NCI-H146 (cell line): Measurements from ENCODE around the gene RFX2.
A peak's percentile ranks its signal among the peaks of the same experiment; 100 is the strongest.
"Not testable (repeated sequence)": the region's sequence is repeated elsewhere in the genome, so short reads cannot be mapped to it uniquely, and the experiment has no call there.

ENCODE experiments used
- DNase-seq: peaks from one replicate; lab custom pipeline; 2025; lab: John Stamatoyannopoulos, UW

Gene RFX2

DNA sequence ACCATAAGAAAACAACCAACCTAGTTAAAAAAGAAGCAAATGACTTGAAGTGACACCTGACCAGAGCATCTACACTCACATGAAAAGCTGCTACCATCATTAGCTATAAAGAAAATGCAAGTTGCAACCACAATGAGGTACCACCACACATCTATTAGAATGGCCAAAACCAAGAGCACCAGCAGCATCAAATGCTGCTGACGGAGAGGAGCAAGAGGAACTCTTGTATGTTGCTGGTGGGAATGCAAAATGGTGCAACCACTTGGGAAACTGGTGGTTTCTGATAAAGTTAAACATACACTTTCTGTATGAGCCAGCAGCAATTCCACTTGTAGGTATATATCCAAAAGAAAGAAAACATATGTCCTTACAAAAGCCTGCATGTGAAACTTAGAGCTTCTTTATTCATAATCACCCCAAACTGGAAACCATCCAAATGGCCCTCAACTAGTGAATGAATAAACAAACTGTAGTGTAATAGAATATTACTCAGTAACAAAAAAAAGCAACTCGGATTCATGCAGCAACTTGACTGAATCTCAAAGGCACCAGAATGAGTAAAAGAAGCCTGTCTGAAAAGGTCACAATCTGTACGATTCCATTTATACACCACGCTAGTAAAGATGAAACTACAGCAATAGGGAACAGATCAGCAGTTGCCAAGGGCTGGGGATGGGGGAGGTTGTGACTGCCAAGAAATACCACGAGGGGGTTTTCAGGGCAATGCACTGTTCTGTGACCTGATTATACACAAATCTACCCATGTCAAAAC, 71.5 kb downstream of the RFX2 start:
- no peak for DNase-seq

DNA sequence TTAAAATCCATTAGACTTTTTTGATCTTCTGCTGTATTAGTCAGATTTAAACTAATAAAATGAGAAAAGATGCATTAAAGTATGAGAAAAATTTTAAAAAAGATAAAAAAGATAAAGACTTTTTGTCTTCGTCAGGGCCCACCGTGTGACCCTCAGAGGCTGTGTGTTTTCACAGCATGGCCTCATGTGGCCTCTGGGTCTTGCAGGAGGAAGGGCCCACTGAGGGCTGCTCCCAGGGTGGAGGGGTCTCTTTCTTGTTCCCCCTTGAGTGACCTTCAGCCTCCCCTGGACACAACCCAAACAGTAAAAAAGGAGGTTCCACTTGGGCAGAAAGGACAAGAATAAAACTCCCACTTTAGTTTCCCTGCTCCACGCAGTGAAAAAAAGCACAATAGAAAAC, 75.3 kb downstream of the RFX2 start:
- DNase-seq: no peak

DNA sequence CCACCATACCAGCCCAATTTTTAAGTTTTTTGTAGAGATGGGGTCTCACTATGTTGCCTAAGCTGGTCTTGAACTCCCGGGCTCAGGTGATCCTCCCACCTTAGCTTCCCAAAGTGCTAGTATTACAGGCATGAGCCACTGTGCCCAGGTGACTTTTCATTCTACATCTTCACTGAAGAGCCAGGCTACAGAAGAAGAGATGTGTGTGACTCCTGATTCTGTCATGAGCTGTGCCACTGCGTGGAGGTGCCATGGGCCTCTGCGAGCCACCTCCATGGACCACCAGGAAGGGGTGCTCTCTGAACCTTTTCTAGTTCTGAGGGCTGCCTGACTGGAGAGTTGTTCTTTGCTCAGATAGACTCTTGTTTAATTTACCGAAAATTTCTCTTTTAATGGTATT, 75.8 kb downstream of the RFX2 start:
- DNase-seq: no peak

DNA sequence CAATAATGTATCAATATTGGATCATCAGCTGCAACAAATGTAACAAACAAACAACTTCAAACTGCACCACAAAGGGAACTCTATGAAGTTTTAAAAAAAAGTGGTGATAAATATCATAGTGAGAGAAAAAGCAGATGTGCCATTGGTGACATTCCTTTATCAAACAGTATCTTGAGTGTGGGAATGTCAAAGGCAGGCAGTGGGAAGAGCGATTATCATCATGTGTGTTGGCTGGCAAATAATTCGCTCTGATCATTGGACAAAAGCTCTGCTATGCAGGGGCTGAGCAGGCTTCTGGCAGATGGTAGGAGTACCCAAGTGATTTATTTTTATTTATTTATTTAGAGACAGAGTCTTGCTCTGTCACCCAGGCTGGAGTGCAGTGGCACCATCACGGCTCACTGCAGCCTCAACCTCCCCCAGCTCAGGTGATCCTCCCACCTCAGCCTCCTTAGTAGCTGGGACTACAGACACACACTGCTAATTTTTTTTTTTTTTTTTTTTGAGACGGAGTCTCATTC, 76.5 kb downstream of the RFX2 start:
- no peak for DNase-seq

DNA sequence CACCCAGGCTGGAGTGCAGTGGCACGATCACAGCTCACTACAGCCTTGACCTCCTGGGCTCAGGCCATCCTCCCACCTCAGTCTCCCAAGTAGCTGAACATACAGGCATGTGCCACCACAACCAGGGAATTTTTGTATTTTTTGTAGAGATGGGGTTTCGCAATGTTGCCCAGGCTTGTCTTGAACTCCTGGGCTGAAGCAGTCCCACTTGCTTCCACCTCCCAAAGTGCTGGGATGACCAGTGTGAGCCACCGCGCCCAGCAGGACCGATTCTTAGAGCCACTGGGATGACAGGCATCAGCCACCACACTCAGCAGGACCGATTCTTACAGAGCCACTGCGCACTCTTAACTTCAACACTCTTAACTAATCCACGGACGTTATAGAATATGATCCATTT, 77.5 kb downstream of the RFX2 start:
- DNase-seq: no peak

DNA sequence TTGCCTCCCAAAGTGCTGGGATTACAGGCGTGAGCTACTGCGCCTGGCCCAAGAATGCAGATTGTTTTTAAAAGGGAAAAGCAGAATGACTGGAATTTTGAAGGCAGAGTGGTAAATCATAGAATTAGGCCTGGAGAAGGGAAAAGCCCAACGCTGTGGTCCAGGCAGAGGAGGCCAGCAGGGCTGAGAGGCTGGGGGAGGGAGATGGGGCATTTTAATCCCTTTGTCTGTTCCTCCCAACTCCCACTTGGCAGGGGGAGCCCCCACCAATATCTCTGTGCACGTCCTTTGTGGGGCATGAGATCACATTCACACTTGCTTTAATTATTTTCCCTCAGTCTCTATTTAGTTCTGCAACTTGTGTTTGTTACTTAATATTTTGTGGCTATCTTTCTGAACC, 77.9 kb downstream of the RFX2 start:
- DNase-seq: no peak

DNA sequence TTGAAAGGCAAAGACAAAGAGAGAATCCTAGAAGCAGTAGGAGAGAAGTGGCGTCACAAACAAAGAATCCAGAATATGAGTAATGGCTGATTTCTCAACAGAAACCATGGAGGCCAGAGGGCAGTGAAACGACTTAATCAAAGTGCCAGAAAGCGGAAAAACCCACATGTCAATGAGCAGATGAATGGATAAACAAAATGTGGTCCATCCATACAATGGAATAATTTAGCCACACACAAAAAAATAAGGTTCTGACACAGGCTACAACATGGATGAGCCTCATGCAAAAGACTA, 80.1 kb downstream of the RFX2 start:
- no peak for DNase-seq

DNA sequence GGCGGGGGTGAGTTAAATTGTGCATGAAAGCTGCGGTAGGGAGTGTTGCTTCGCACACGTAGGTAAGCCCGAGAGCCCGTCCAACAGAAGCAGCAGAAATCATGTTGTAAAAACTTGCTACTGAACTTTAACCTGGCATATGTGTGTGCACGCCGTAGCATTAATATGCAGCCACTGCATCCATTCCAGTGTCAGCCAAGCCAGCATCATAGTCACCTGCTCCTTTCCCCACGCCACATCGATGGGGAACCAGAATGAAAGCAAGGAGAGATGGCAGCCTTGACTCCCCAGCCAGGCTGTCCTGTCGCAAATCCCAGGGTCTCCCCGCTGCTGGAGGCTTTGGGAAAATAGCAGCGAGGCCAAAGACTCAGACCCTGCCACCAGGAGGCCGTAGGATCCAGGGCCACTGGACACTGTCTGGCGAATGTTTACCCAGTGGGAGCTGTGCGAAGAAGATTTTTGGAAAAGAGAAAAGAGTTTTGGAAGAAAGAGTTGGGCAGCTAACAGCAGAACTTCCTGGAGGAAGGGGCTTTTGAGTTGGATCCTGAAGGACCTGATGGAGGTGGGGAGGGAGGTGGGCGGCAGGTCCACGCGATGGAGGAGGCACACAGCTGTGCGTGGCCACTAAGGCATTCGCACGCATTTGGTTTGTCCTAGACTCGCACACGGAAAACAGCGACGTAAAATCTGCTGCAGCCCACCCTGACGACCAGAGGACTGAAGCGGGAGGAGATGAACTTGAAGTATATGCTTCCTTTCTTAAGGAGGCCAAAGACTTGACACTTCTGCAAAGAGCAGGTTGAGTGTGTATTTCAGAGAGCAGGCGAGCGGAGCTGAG, 83.7 kb downstream of the RFX2 start:
- DNase-seq: no peak

DNA sequence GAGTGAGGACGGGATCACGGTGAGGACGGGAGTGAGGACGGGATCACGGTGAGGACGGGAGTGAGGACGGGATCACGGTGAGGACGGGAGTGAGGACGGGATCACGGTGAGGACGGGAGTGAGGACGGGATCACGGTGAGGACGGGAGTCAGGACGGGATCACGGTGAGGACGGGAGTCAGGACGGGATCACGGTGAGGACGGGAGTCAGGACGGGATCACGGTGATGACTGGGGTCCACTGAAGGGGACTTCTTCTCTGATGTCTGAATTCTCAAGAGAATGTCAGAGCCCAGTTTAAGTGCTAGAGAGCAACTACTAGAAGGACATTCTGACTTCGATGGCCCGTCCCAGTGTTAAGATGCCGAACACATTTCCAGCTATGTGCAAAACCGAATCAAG, 85.5 kb downstream of the RFX2 start:
- DNase-seq: not testable (repeated sequence)

DNA sequence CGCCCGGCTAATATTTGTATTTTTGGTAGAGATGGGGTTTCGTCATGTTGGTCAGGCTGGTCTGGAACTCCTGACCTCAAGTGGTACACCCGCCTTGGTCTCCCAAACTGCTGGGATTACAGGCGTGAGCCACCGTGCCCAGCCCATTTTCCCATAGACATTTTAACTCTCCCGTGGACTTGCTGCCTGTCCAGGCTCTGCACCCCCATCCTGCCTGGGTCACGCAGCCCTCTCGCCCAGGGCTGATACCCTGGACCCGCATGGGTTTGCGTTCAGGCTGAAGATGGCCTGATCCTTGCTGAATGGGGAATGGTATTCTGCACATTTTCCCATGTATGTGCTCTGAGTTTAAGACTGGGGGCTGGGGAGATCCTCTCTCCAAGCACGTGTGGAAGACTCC, 86.4 kb downstream of the RFX2 start:
- no peak for DNase-seq

DNA sequence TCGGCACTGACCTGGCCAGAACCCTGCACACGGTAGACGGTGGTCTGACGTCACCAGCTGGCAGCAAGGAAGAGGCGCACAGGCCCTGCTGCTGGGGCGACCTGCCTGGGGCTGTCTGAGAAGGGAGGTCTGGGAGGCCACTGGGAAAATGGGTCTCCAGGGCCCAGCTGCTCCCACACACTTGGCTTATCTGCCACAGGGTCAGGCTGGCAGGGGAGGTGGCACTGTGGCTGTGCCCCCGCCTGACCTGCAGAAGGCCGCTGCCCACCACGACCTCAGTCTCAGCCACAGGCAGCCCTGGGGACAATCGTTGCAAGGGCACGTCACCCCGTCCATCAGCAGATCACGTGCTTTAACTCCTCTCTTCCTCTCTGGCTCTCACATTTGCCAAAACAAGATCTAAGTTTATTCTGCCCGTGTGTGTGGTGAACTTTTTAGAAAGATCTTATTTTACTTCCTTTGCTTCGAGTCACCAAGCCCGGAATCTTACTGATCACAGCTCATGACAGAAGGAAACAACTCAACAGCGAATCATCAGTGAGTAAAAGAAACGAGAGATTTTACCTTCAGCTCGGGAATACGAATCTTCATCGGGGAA, 87.1 kb downstream of the RFX2 start:
- no peak for DNase-seq

DNA sequence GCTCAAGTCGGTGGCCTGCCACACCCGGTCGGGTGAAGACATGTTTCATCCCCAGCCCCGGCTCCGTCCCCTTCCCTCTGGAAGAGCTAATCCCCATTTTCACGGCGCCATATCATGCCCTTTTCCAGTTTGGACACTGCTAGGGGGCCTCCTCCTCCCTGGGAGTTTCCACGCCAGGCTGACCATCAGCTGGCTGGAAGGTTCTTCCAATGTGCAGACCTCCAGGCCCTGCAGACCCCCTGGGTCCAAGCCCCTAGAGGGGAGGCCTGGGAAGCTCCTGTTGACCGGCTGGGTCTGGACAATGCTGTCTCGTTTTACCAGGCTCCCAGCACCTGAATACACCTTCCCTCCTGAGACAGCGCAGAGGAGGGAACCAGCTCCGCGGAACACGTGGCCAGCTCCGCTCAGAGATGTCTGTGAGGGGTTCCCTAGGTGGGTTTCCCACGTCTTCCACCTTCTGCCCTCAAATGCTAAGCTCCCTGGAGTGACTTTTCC, 87.7 kb downstream of the RFX2 start:
- no peak for DNase-seq

DNA sequence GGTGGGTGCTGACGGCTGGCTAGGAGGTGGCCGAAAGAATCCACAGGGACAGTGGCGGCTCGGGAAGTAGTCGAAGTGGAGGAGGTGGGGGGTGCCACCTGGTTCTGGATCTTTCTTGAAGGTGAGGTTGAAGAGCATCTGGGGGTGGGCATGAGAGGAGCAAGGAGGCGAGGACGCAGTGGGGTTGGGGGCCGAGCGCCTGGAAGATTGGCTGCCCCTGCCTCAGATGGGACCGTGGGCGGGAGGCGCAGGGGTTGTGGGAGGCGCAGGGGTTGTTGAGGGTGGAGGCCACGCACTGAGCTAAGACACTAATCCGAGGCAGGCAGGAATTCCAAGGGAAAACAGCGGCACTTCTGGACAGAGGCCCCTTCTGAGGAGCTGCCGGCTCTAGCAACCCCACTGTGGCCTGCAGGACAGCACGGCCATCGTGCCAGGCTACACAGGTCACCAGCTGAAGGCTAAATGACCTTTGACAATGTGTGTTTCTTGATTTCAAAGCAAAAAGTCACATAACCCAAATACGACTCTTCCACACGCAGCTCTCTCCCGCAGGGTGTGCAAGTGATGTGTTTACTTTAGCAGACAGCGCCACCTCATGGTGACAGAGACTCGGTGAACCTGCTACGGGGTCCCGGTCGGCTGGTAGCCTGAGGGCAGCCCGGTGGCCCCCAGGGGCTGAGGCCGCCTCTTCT, 88.3 kb downstream of the RFX2 start:
- DNase-seq: peak; percentile 86

DNA sequence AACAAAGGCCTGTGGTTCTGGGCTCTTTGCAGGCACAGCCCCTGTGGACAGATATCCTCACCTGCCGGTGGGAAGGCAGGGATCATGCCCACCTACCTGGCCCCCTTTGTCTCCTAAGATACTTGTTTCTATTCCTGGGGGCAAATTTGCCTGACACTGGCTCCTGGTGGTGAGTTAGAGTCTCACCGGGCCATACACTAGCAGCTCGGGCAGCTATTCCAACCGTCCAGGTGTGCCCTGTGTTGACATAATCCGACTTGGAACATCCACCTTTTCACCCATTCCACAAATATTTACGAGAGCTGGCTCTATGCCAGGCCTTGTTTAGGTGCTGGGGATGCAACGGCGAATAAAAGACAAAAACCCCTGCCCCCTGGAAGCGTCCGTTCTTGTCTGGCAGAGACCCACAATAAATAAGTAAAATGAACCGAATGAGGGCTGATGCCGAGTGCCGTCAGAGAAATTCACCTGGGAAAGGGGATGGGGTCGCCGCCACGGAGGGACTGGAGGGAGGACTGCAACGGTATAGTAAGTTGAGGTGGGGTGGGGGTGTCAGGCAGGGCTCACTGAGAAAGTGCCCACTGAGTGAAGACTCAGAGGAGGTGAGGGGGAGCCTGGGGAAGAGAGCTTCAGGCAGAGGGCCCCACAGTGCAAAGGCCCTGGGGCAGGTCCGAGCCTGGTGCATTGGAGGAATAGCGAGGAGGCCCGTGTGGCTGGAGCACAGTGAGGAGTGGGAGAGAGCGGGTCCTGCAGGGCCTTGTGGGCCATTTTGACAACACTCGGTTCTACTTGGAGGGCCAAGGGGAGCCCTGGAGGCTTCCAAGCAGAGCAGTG, 89.1 kb downstream of the RFX2 start:
- DNase-seq: peak; percentile 93

DNA sequence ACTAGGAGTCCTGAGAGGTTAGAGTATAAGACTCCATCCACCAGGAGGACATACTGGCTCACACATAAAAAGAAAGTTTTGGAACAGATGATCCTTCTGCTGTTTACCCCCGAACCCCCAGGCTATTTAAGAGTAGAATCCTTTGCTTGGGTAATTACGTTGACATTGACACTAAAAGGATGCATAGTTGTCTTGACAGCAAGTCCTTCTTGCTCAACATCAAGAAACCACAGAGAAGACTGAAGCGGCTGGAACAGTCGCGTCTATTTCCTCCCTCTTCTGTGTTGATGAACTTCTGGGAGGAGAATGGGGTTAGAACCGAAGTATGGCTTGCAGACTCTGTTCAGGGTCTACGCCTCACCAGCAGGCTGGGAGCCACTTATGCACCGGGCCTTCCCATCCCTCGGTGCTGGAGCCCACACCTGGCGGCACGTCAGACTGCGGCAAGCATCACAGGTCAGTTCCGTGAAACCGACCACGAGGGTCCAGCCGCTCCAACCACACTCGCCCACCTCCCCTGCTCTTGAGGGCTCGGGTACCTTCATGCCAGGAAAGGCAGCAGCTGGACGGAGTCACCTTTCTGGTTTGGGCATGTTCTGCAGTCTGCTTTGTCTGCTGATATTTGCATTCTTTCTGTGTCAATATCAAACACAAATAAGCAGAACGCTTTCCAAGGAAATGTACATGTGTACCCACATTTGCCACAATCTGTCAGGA, 90.0 kb downstream of the RFX2 start:
- DNase-seq: peak; percentile 89

DNA sequence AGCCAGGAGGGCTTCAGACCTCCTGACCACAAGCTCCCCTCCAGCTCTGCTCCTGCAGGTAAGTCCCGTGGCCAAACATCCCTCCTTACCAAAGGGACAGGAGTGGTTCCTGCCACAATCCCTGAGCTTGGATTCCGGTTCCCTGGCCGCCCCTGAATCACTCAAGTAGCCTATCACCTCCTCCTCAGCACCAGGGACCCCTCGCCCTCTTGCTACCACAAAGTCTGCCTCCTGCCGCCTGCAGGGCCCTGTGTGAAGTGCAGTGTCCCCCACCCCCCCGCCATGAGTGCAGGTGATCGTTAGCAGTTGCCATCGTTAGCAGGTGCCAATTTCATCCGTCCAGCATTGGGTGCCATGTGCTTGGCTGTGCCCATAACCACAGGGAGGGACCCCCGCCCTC, 91.5 kb downstream of the RFX2 start:
- DNase-seq: no peak

DNA sequence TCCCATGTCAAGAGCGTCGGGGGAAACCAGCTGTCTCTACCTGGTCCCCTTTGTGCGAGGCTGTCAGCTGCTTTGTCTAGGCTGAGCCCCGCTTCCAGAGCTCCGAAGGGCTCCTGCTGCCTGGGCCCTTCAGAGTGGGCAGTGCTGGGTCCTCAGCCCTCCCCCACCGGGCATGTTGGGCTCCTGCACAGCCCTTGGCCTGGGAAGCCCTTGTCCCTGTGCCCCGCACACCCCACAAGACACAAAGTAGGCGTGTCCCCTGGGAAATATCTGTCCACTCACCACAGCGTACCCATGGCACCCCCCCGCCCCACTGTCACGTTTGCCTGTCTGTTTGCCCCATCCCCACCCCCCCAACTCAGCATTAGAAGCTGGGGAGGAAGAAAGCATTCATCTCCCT, 92.7 kb downstream of the RFX2 start:
- DNase-seq: no peak

DNA sequence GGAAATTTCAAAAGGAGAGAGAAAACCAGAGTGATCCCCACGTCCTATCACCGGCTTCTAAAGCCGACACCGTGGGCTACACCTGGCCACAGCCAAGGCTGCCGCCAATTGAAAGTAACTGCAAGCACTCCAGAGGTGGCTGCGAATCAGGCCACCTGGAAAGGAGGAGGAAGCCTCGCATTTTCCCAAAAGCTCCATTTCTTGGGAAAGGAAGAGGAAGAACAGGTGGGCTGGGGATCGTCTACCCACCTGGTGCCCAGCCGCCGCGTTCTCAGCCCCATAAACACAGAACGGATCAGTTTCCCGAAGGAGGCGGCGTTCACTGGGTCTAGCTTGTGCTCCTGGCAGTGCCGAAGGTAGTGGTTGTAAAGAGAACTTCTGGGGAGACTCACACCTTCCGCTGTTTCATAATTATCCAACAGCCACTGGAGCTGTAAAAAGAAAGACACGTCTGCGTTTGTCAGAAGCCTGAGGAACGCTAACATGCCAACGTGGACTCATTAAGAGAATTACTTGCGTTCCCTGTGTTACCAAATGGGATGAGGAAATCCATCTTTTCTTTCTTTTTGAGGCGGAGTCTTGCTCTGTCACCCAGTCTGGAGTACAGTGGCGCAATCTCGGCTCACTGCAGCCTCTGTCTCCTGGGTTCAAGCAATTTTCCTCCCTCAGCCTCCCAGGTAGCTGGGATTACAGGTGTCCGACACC, 94.3 kb downstream of the RFX2 start:
- no peak for DNase-seq

DNA sequence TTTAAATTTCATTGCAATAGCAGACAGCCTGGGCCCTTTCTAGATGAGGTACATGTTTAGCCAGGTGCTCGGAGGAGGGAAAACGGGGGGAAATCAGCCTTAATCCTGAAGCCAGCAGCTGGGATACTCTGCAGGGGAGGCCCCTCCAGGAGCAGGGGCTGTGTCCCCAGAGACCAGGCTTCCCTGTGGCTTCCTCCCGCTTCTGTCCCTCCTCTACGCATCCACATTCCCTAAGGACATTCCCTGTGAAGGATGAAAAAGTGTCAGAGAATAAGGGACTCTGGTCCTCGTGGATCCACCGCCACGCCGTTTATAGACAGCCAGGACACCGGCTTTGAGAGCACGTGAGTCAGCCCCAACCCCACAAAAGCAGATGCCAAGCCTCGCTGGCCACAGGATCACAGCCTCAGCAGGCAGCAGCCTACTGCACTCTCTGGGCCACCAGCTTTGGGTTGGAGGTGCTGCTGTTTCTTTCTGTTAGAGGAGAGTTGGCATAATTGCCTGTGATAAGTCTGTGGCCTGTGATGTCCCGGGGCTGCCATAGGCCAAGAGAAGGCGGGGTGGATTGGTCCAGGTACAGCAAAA, 95.7 kb downstream of the RFX2 start:
- no peak for DNase-seq
